ENCODE results near the gene HNRNPH1. TPM values are rescaled to one million over a fixed set of nuclear protein-coding genes. Genes with fewer than 3 reads are reported as not detected.

The HNRNPH1 gene
- total and polyA plus RNA-seq, 2 of the 13 experiments (the other 11 are each of a cell fraction or from before 2014, with no cell fraction given), result 382 to 1,064 TPM

- TF ChIP-seq ZHX2 (IDR thresholded peaks at IDR 0.05; ENCODE audit: low read depth) (no peak), ZHX2 (CRISPR knock-in tag; IDR thresholded peaks at IDR 0.05; ENCODE audit: borderline replicate concordance) (no peak), ZNF569 (CRISPR knock-in tag; IDR thresholded peaks at IDR 0.05; ENCODE audit: borderline replicate concordance) (no peak), RBM22 (optimal IDR thresholded peaks at IDR 0.05; ENCODE audit: low read length) (peak; percentile 100), ZKSCAN1 (IDR thresholded peaks at IDR 0.05; ENCODE audit: low read length) (no peak), POLR2AphosphoS2 (IDR thresholded peaks at IDR 0.05; ENCODE audit: low read depth, low read length) (peak; percentile 91), ZNF296 (CRISPR knock-in tag; conservative IDR thresholded peaks at IDR 0.05) (0 out of 2 replicates have a peak, but pooled peaks have one; percentile 57), ZNF256 (CRISPR knock-in tag; conservative IDR thresholded peaks at IDR 0.05) (0 out of 2 replicates have a peak, but pooled peaks have one; percentile 20), POLR2A (IDR thresholded peaks at IDR 0.05; ENCODE audit: insufficient read depth in 1 of 2, low read depth in 2 of 2, low read length in 2 of 2) (peak; percentile 45 to 77; a peak in 3 of 4 replicates), MED1 (CRISPR knock-in tag; IDR thresholded peaks at IDR 0.05) (no peak)
- TF ChIP-seq, protein P1, sequence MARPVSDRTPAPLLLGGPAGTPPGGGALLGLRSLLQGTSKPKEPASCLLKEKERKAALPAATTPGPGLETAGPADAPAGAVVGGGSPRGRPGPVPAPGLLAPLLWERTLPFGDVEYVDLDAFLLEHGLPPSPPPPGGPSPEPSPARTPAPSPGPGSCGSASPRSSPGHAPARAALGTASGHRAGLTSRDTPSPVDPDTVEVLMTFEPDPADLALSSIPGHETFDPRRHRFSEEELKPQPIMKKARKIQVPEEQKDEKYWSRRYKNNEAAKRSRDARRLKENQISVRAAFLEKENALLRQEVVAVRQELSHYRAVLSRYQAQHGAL (CRISPR knock-in tag; IDR thresholded peaks at IDR 0.05; ENCODE audit: not compliant biosample characterization), result no peak
- TF ChIP-seq, protein P2, sequence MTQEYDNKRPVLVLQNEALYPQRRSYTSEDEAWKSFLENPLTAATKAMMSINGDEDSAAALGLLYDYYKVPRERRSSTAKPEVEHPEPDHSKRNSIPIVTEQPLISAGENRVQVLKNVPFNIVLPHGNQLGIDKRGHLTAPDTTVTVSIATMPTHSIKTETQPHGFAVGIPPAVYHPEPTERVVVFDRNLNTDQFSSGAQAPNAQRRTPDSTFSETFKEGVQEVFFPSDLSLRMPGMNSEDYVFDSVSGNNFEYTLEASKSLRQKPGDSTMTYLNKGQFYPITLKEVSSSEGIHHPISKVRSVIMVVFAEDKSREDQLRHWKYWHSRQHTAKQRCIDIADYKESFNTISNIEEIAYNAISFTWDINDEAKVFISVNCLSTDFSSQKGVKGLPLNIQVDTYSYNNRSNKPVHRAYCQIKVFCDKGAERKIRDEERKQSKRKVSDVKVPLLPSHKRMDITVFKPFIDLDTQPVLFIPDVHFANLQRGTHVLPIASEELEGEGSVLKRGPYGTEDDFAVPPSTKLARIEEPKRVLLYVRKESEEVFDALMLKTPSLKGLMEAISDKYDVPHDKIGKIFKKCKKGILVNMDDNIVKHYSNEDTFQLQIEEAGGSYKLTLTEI (CRISPR knock-in tag; conservative IDR thresholded peaks at IDR 0.05), result no peak
These were observed 9.9 kb downstream of the HNRNPH1 start (continued) for GRCh38 chr5:179613460-179614071.

Measured in HepG2 (cell line).